Smooth muscle cell (in vitro differentiated cells): ENCODE results near the gene RHBDF1. TPM values are rescaled to one million over a fixed set of nuclear protein-coding genes. Genes with fewer than 3 reads are reported as not detected.

Experiments
- DNase-seq: peaks from one replicate; lab custom pipeline; 2025; ENCODE audit not compliant: unreplicated experiment; lab: John Stamatoyannopoulos, UW
- H2AFZ ChIP-seq: fragments of 200-600 bp; sonication (generic); 2 replicates; pipeline ENCODE4 v1.6.0; 2016; ENCODE audit warnings: antibody characterized with exemption, low read depth, mild to moderate bottlenecking
- H3F3A ChIP-seq: fragments of 200-600 bp; sonication (generic); 2 replicates; pipeline ENCODE4 v1.6.0; 2017; ENCODE audit warnings: antibody characterized with exemption, low read depth
- H3K27ac ChIP-seq: fragments of 200-600 bp; sonication (generic); 2 replicates; pipeline ENCODE4 v1.5.1; 2016; ENCODE audit warnings: low read depth, mild to moderate bottlenecking
- H3K27me3 ChIP-seq: fragments of 200-600 bp; sonication (generic); 2 replicates; pipeline ENCODE4 v1.6.1; 2016; ENCODE audit warnings: low read depth, mild to moderate bottlenecking
- H3K36me3 ChIP-seq: fragments of 200-600 bp; sonication (generic); 2 replicates; pipeline ENCODE4 v1.5.1; 2016; ENCODE audit warnings: low read depth
- H3K4me1 ChIP-seq: fragments of 200-600 bp; sonication (generic); 2 replicates; pipeline ENCODE4 v1.5.1; 2016; ENCODE audit warnings: low read depth
- H3K4me2 ChIP-seq: fragments of 200-600 bp; sonication (generic); 2 replicates; pipeline ENCODE4 v1.6.0; 2016; ENCODE audit warnings: mild to moderate bottlenecking
- H3K4me3 ChIP-seq: fragments of 200-600 bp; sonication (generic); 2 replicates; pipeline ENCODE4 v1.5.1; 2016; ENCODE audit warnings: mild to moderate bottlenecking
- H3K79me2 ChIP-seq: fragments of 200-600 bp; sonication (generic); 2 replicates; pipeline ENCODE4 v1.6.0; 2016; ENCODE audit warnings: low read depth, mild to moderate bottlenecking
- H3K9ac ChIP-seq: fragments of 200-600 bp; sonication (generic); 2 replicates; pipeline ENCODE4 v1.6.0; 2016; ENCODE audit warnings: low read depth
- H3K9me3 ChIP-seq: fragments of 200-600 bp; sonication (generic); replicated peaks from 2 replicates; pipeline ENCODE4 v1.5.1; 2016; ENCODE audit warnings: low read depth
- H4K20me1 ChIP-seq: fragments of 200-600 bp; sonication (generic); 2 replicates; pipeline ENCODE4 v1.6.0; 2016; ENCODE audit warnings: low read depth
- CTCF ChIP-seq: fragments of 200-600 bp; sonication (generic); IDR thresholded peaks from 2 replicates; pipeline ENCODE4 v1.5.1; 2017; ENCODE audit warnings: borderline replicate concordance, mild to moderate bottlenecking, antibody characterized with exemption; ENCODE audit not compliant: insufficient read depth, poor library complexity, severe bottlenecking
- WGBS: methylation state at CpG from one replicate; pipeline ENCODE4 v1.1.7; 2016; ENCODE audit warnings: low lambda C conversion rate; 5-methylcytosine and 5-hydroxymethylcytosine counted together
- polyA plus RNA-seq: library from polyadenylated mRNA; unstranded; fragments of >200 nt; fragmentation: Nextera tagmentation; extraction: Ambion mirVana; gene quantifications from 2 replicates; pipeline ENCODE4 v1.2.1, GENCODE V29; 2016
- total RNA-seq: library from RNA; depleted of rRNA; stranded (reverse); fragments of >200 nt; gene quantifications from 2 replicates; pipeline ENCODE4 v1.2.3, GENCODE V29; 2014

RHBDF1 gene
- total and polyA plus RNA-seq, 2 experiments from 2014 or later, result 41.4 to 68.0 TPM

- H4K20me1 ChIP-seq, result peaks cover 85% of the 10 kb centered on the region
- WGBS, result 87% methylated on average over 13 of the region's 13 CpGs
Measured at GRCh38 chr16:66309-67182, 5.9 kb downstream of the RHBDF1 start.

GRCh38 chr16:65745-66144, 6.7 kb downstream of the RHBDF1 start:
- peak; percentile 95 for TF ChIP-seq CTCF
- H3K79me2 ChIP-seq, result peaks cover 56% of the 10 kb centered on the region
- H4K20me1 ChIP-seq, result peaks cover 79% of the 10 kb centered on the region
- DNase-seq, result peak; percentile 51
- no peaks in the 10 kb centered on the region for H3K36me3 ChIP-seq
- no peak overlapping the region for H3K27ac ChIP-seq
- no peaks in the 10 kb centered on the region for H3K27me3 ChIP-seq
- no peak overlapping the region for H3K4me2 ChIP-seq
- H3F3A ChIP-seq, result no peaks in the 10 kb centered on the region
- no peaks in the 10 kb centered on the region for H3K9me3 ChIP-seq
- WGBS, result 29% methylated on average over 17 of the region's 17 CpGs
- peaks cover 15% of the 10 kb centered on the region for H3K4me1 ChIP-seq
- H3K4me3 ChIP-seq, result no peak overlapping the region
- no peak overlapping the region for H2AFZ ChIP-seq
- H3K9ac ChIP-seq, result no peak overlapping the region

More at GRCh38 chr16:66309-67182, 5.9 kb downstream of the RHBDF1 start:
- H3K9ac ChIP-seq, result no peak overlapping the region
- H3K4me1 ChIP-seq, result peaks cover 23% of the 10 kb centered on the region
- peaks cover 64% of the 10 kb centered on the region for H3K79me2 ChIP-seq
- no peak overlapping the region for H3K27ac ChIP-seq
- no peaks in the 10 kb centered on the region for H3K27me3 ChIP-seq
- H3K4me2 ChIP-seq, result no peak overlapping the region
- no peaks in the 10 kb centered on the region for H3K9me3 ChIP-seq
- no peak for DNase-seq
- no peak for TF ChIP-seq CTCF
- H2AFZ ChIP-seq, result no peak overlapping the region
- H3K36me3 ChIP-seq, result no peaks in the 10 kb centered on the region
- H3F3A ChIP-seq, result no peaks in the 10 kb centered on the region
- no peak overlapping the region for H3K4me3 ChIP-seq

- no peak for TF ChIP-seq CTCF
- Histone ChIP-seq H3K4me3 (no peak overlapping the region), H3K9ac (no peak overlapping the region), H3K4me2 (no peak overlapping the region), H3K27me3 (no peaks in the 10 kb centered on the region), H2AFZ (no peak overlapping the region), H3K79me2 (peaks cover 48% of the 10 kb centered on the region), H3K9me3 (no peaks in the 10 kb centered on the region), H3K4me1 (peaks cover 13% of the 10 kb centered on the region), H3K36me3 (no peaks in the 10 kb centered on the region), H3F3A (no peaks in the 10 kb centered on the region), H3K27ac (no peak overlapping the region), H4K20me1 (peaks cover 70% of the 10 kb centered on the region)
- DNase-seq, result no peak
- 83% methylated on average over 9 of the region's 9 CpGs for WGBS
Measured at GRCh38 chr16:64914-65255, 7.5 kb downstream of the RHBDF1 start.
